NT2/D1 (cell line): ENCODE data around the gene ZNF627.

ENCODE experiments used
- SUZ12 ChIP-seq: IDR thresholded peaks from 2 replicates; pipeline ENCODE4 v1.6.1; 2011; ENCODE audit not compliant: insufficient read length, insufficient read depth; ENCODE audit errors: extremely low read depth
- YY1 ChIP-seq: IDR thresholded peaks from 2 replicates; pipeline ENCODE4 v1.6.1; 2011; ENCODE audit not compliant: insufficient read length, insufficient read depth
- ZNF274 ChIP-seq: IDR thresholded peaks from 2 replicates; pipeline ENCODE4 v1.6.1; 2011; ENCODE audit warnings: mild to moderate bottlenecking, low read depth, low read length

DNA sequence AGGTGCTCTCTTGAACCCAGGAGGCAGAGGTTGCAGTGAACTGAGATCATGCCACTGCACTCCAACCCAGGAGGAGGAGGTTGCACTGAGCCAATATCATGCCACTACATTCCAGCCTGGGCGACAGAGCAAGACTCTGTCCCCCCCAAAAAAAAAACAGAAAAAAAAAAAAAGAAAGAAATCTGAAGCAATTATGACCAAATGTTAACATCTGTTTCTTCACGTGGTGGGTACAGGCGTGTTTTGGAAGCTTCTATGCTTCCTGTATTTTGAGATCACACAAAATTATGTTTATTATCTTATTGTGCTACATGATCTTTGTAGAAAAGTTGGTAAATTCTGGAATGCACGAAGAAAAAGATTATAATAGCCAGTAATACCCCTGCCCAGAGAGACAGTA lies 17.2 kb upstream of the ZNF627 start:
- no peak for TF ChIP-seq ZNF274
- TF ChIP-seq SUZ12: no peak
- TF ChIP-seq YY1: no peak
